HG02840 (cell line): Measurements from ENCODE around the gene CYP4F8.

ENCODE experiments used
- ATAC-seq: cut with Tn5 transposase; IDR thresholded peaks from one replicate; pipeline ENCODE4 v1.9.1; 2021; ENCODE audit warnings: mild to moderate bottlenecking, moderate library complexity, moderate number of reproducible peaks; ENCODE audit not compliant: unreplicated experiment, low FRiP score

The CYP4F8 gene

GRCh38 chr19:15613338-15613737 lies 1.7 kb upstream of the CYP4F8 start:
- ATAC-seq = no peak

- ATAC-seq = no peak
Measured at GRCh38 chr19:15615526-15615925, 508 bp downstream of the CYP4F8 start.

DNA sequence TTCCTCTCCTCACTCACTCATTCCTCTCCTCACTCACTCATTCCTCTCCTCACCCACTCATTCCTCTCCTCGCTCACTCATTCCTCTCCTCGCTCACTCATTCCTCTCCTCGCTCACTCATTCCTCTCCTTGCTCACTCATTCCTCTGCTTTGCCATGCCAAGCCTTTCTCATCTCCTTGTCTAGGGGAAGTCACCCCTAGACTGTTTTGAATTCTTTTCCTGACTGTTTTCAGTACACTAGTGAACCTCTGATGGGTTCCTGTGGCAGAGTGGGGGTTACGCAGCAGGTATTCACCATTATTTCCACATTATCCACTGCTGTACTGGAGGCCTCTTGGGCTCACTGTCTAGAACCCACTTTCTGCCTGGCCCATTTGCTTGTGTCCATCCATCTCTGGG lies 1.2 kb downstream of the CYP4F8 start:
- no peak for ATAC-seq

DNA sequence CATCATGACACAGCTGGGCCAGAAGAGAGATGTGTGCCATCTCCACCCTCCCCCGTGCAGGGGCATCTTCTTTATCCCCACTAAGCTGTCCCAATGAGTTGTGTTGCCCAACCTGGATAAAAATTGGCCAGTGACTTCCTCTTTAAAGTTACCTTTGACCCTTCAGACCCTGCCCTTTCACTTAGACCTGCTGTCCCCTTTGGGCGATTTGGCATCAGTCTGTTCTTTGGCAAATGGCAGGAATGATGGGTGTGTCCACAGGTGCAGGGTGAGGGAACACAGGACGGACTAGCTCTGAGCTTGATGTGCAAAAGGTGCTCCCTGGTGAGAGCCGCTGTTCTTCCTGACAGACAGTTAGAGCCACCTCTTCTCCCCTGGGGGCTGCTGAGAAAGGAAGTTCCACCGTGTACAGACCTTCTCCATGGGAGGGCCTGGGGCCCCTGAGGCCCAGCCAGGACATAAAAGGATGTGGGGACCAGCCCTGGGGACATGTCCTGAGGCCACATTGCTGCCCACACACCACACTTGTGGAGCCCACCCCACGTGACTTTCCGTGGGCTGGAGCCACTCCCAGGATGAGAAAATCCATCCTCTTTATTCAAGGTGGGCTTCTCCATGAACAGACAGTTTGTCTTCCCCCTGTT lies 1.7 kb downstream of the CYP4F8 start:
- no peak for ATAC-seq

DNA sequence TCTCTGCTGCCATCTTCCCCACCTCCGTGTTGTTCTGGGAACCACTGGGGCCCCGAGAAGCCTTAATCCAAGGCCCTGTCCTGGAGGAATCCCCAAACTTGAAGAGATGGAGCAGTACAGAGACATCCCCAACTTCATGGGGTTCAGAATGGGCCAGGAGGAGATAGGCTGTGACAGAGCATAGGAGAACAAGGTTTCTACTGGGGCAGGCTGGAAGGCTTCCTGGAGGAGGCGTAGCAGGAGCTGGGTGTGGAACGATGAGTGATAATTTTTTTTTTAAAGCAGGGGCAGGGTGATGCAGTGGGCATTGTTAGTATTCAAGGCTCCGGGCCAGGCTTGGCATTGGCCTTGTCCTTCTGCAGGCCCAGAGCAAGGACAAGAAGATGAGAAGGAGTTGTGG lies 3.3 kb downstream of the CYP4F8 start:
- no peak for ATAC-seq

DNA sequence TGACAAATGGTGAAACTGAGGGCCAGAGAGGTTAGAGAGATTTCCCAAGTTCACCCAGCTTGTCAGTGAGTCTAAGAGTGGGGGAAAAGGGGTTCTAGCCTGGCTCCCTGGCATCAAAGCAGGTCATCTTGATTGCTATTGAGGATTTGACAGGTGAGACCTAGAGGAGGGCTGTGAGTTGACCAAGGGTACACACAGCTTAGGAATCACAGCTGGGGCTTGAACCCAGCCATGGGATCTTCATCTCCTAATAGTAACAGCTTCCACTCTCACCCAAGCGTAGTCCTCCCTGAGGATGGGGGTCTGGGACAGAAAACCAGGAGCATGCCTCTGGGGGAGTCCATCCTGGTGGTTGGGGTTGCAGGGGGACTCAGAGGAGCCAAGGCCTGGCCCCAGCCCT lies 6.8 kb downstream of the CYP4F8 start:
- ATAC-seq = no peak

DNA sequence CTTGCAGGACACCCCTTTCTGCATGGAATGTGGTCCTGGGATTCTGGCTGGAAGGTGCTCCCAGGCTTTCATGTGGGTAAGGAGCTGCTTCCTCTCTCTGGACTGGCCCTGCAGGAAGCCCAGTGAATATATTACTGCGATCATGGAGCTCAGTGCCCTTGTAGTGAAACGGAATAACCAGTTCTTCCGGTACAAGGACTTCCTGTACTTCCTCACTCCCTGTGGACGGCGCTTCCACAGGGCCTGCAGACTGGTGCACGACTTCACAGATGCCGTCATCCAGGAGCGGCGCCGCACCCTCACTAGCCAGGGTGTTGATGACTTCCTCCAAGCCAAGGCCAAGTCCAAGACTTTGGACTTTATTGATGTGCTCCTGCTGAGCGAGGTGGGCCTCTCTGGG lies 8.0 kb downstream of the CYP4F8 start:
- ATAC-seq = no peak

GRCh38 chr19:15623711-15624318 lies 8.8 kb downstream of the CYP4F8 start:
- no peak for ATAC-seq

DNA sequence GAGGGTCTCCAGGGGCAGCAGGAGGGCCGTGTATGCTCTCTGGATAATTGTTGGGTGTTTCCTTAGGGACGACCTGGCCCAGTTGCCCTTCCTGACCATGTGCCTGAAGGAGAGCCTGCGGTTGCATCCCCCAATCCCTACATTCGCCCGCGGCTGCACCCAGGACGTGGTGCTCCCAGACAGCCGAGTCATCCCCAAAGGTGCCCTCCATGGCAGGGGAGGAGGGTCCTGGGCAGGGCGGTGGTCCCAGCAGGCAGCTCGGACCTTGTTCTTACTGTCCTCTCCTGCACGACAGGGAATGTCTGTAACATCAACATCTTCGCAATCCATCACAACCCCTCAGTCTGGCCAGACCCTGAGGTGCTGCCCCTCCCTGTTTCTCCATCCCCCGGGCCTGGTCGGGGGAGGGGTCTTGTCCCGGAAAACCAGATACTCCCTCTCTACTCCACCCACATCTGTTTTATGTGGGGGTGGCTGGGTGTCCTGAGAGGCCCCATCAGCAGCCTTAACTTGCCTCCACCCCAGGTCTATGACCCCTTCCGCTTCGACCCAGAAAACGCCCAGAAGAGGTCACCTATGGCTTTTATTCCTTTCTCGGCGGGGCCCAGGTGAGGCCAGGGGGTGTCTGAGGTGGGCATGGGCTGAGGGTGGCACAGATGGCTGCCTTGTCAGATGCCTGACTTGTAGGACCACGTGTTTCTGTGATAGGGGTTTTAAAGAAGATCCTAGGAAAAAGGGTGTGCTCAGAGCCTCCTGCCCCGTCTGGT lies 13.4 kb downstream of the CYP4F8 start:
- ATAC-seq = no peak

- ATAC-seq = no peak
Measured at GRCh38 chr19:15629003-15629880, 14.2 kb downstream of the CYP4F8 start.

GRCh38 chr19:15631817-15632216 lies 16.8 kb downstream of the CYP4F8 start:
- no peak for ATAC-seq

GRCh38 chr19:15633082-15633835 lies 18.2 kb downstream of the CYP4F8 start:
- no peak for ATAC-seq

DNA sequence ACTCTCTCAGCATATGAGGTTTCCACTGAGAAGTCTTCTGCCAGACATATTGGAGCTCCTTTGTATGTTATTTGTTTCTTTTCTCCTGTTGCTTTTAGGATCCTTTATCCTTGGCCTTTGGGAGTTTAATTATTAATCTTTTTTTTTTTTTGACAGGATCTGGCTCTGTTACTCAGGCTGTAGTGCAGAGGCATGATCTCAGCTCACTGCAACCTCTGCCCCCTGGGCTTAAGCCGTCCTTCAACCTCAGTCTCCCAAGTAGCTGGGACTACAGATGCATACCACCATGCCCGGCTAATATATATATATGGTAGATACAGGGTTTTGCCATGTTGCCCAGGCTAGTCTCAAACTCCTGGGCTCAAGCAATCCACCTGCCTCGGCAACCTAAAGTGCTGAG lies 19.1 kb downstream of the CYP4F8 start:
- no peak for ATAC-seq

- no peak for ATAC-seq
Measured at GRCh38 chr19:15635016-15635805, 20.2 kb downstream of the CYP4F8 start.

- ATAC-seq = no peak
Measured at GRCh38 chr19:15636026-15636425, 21.0 kb downstream of the CYP4F8 start.

DNA sequence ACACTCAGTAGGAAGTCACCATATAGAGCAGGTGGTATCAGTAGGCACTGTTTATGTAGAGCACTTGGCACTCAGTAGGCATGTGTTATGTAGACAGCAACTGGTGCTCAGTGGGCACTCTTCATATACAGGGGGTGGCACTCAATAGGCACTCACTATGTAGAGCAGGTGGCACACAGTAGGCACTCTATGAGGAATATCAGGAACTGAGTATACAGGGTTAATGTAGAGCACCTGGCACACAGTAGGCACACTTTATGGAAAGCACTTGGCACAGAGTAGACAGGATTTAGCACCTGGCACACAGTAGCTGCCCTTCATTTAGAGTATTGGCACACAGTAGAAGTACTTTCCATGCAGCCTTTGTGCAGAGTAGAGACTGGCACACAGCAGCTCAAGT lies 24.6 kb downstream of the CYP4F8 start:
- no peak for ATAC-seq

DNA sequence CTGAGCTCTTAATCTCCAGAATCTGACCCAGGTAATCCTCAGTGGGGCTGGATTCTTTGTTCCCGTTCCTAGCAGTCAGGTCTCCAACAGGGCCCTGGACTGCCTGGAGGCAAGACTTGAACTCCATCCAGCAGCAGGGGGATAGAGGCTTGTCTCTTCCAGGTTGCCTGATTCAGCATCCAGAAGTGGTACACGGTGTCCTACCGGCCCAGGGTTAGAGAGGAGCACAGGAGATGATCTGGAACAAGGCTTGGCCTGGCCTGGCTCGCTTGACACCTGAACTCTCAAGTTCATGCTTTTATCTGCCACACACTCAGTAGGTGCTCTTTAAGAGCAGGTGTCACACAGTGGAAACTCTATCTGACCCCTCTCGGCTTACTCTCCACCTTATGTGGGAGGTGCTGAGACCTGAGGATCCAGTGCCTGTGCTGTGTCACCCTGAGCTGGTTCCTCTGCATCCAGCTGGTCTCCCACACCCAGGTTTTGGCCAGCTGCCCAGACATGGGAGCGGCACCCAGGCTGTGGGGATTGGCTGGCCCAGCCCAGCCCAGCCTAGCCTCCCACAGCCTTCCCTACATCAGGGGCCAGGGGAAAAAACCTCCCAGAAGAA lies 25.4 kb downstream of the CYP4F8 start, which contains the start of gene CYP4F3:
Gene CYP4F3 (plus strand): TSS at position 604 of the 610 bp plus-strand sequence. CDS start 519 bp downstream, outside the sequence.
- no peak for ATAC-seq

GRCh38 chr19:15640904-15641597 lies 26.0 kb downstream of the CYP4F8 start:
- no peak for ATAC-seq
